HG03565 (cell line): ENCODE data around the gene GRM5.
A peak's percentile ranks its signal among the peaks of the same experiment; 100 is the strongest.
"Not testable (repeated sequence)": the region's sequence is repeated elsewhere in the genome, so short reads cannot be mapped to it uniquely, and the experiment has no call there.

Experiments used
- ATAC-seq: cut with Tn5 transposase; IDR thresholded peaks from one replicate; pipeline ENCODE4 v1.9.1; 2021; ENCODE audit warnings: mild to moderate bottlenecking, moderate library complexity; ENCODE audit not compliant: unreplicated experiment

GRM5 gene

DNA sequence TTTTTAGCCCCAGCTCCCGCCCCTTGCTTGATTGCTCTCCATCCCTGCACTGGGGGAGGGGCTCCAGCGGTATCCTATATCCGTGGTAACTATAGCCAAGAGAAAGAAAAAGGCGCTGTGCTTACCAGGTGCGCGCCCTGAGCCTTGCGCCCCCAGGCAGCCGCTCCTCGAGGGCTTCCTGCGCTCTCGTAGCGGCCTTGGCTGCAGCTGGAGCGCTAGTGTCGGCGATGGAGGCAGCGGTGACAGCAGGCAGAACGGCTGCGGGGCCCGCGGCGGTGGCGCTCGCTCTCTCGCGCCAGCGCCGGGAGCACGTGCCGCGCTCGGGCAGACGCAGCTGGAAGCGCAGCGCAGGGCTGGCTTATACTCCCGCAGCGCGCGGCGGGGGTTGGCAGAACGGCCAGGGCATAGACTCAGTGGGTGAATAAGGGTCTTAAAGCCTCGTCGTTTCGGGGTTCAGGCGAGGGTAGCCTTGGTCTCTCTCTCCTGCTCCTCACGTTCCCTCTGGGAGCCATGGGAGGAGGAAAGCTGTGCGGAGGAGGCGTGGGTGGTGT is at the start of gene GRM5:
Gene GRM5 (minus strand): TSS at position 332 of the 551 bp plus-strand sequence. CDS start 18,110 bp downstream, outside the sequence.
- ATAC-seq: not testable (repeated sequence)

DNA sequence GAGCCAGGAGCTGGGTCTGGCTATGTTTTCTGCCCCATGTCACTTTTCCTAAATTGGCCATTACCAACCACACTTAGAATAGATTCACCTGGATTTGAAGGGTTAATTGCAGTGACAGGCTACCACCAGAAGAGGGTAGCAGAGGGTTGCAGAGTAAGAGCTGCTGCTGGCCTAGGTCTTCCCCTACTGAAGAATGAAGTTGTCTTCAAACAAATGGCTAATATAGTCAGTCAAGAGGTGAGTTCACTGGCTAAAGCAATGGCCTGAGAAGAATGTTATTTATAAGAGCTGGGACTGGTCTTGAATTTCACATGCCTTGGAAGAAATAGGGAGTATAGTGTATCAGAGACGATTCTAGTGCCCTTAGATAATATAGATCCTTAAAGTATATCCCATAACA is 32.2 kb upstream of the GRM5 start:
- peak; percentile 90 for ATAC-seq

DNA sequence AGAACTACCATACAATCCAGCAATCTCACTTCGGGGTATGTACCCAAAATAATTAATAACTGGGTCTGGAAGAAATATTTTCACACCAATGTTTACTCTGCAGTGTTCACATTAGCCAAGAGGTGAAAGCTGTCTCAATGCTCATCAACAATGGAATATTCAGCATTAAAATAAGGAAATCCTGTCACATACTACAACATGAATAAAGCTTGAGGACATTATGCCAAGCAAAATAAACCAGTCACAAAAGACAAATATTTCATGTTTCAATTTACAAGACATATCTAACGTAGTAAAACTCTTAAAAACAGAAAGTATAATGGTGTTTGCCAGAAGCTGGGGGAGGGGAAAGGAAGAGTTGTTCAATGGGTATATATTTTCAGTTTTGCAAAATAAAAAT is 28.0 kb upstream of the GRM5 start:
- not testable (repeated sequence) for ATAC-seq

DNA sequence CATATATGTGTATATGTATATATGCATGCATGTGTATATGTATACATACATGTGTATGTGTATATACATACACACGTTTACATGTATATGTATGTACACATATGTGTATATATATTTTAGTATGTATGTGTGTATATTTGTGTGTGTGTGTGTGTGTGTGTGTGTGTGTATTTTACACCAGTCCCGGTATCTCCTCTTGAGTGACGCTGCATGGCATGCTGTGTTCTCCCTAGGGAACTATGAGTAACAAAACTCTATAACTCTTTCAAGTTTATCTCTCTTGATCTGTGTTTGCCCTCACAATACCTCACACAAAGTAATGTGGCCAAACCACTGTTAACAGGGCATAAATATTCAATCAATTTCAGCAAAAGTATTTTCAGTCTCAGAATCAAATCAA is 19.2 kb upstream of the GRM5 start:
- not testable (repeated sequence) for ATAC-seq

DNA sequence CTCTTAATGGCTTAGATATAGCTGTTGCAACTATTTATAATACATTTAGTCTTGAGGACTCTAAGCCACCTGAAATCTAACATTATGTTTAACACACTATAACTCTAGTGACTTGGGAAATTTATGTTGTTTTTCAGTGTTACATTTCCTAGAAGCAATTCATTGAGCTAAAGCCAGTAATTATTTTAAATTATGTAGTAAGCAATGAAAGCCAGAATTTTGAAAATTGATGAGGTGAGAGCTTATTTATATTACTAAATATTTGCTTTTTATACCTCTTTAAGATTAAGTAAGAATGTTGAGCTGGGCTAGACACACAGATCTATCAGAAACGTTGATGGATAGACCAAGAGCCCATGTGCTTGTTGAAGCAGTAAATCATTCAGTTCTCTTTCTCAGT is 5.1 kb upstream of the GRM5 start:
- not testable (repeated sequence) for ATAC-seq

DNA sequence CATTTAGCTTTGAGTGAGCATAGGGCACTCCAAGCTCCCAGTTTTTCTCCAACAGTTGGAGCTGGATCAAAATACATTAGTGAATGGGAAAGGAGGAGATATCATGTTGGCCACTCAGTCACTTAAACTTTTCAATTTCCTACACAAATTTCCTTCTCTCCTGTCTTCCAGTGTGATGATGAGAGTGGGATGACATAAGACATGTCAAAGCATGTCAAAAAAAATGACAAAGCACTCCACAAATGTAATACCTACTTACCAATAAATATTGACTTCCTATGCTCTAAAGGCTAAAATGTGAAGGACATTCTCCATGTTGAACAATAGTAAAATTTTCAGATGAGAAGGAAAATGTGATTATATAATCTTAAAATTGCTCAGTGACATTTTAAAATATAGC is 1.5 kb upstream of the GRM5 start:
- ATAC-seq: no peak

DNA sequence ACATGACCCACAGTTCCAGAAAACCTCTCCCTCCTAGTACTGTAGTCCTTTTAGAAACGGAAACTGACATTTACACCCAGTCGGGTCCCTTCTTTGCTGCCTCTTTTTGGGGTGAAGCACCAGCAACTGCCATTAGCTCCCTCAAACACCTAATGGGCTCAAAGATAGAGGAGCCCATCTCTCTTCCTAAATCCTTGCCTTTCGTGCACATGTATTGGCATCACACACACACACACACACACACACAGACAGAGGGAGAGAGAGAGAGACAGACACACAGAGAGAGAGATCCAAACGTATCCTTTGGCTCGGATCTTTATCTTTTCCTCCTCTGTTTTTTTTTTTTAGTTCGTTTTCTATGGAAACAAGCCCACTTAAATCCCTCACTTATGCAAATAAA is 716 bp downstream of the GRM5 start:
- no peak for ATAC-seq

DNA sequence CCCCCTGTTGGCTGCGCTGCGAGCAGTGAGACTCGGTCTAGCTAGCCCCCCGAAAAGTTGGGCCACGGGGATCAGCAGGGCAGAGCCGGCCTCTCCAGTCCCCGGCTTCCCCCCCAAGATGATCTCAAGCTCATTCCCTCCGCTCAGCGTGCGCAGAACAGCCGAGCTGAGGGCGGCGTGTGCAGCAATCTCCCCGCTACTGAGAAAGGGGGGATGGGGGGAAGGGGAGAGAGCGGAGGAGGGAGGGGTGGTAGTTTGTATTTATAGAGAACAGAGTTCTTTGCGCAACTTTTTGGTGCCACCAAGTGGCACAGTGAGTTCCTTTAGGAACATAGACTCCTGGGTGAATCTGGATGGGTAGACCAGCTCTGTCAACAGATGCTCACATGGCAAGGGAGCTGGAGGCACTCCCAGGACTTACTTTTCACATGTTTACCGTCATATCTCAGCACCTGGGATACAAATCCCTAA is 2.3 kb downstream of the GRM5 start:
- ATAC-seq: not testable (repeated sequence)

DNA sequence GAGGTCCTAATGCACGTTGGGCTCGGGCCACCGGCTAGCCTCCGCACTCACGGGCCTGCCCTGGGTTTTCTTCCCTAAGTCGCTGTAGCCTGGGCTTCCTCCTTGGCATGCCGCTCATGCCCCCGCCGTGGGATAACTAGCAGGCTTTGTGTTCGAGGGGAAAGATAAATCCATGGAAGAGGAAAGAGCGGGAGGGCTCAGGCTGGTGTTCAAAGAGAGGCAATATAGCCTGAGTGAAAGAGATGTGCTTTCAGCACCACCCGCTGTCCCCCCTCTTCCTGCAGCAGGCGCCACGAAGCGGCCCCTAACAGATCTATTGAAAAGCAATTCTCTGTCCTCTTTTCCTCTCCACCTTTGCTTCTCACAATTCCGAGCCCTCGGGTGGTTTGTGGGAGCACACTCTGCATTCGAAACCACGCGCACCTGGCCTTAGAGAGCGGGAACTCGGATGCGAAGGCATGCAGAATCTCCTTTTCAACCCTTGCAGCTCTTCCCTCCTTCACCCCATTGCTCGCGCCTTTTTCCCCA is 2.9 kb downstream of the GRM5 start:
- not testable (repeated sequence) for ATAC-seq

DNA sequence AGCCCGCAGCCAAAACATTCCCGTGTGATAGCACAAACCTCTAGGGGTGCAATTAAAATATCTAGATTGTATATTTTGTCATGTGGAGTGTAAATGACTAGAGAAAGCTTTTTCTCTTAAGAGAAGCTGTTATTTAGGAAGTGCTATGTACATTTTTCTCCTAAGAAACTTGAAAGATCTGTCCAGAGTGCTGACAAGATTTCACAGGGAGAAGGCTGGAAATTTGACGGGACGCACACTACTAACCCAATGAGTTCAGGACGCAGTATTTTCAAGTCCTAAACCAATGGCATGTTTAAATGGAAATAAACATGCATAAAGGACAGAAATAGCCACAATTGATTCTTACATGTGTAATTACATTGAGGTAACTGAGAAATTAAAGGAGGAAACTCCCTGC is 3.9 kb downstream of the GRM5 start:
- not testable (repeated sequence) for ATAC-seq

DNA sequence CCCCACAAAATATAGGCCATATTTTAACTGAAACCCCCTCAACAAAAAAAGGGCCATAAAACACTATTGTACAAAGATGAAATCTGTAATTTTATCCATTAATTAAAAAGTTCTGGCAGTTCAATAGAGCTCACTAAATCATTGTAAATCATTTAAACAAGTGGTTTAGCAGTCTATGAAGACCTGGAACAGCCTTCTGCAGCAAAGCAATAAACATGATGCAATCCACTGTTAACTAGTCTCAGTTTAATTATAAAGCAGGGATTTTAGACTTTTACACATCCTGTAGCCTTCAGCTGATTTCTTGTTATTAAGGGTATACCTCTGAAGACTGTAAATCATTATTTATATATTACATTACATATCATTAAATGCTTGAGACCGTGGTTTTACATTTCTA is 8.4 kb downstream of the GRM5 start:
- ATAC-seq: not testable (repeated sequence)

DNA sequence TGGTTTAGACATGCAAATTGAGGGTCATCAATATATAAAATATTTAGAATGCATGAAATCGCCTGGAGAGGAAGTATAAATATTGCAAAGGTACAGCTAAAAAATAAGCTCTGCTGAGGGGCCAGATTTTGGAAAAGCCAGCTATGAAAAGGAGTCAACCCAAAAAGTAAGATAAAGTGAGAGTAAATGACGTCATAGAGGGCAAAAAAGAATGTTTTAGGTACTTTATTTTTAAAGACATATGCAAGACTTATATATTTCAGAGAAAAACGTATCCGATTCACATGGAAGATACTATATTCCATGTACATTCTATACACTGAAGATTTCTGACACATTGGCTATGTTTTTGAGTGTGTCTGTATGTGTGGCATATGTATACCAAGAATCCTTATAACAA is 13.6 kb downstream of the GRM5 start:
- ATAC-seq: no peak

DNA sequence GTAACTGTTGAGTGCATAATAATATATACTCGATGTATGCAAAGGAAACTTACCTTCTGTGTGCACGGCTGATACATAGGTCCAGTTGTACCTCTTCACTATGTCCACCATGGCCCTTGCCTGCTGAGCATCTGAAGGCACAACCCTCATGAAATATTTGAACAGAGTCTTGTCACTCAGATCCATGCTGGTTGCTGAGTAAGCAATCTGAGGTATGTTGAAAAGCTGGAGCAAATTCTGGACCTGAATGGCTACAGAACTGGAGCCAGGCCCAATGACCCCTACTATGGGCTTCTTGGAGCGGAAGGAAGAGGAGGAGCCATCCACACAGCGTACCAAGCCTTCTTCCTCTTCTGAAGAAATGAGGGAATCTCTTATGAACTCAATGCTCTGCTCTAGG is 18.6 kb downstream of the GRM5 start:
- not testable (repeated sequence) for ATAC-seq

DNA sequence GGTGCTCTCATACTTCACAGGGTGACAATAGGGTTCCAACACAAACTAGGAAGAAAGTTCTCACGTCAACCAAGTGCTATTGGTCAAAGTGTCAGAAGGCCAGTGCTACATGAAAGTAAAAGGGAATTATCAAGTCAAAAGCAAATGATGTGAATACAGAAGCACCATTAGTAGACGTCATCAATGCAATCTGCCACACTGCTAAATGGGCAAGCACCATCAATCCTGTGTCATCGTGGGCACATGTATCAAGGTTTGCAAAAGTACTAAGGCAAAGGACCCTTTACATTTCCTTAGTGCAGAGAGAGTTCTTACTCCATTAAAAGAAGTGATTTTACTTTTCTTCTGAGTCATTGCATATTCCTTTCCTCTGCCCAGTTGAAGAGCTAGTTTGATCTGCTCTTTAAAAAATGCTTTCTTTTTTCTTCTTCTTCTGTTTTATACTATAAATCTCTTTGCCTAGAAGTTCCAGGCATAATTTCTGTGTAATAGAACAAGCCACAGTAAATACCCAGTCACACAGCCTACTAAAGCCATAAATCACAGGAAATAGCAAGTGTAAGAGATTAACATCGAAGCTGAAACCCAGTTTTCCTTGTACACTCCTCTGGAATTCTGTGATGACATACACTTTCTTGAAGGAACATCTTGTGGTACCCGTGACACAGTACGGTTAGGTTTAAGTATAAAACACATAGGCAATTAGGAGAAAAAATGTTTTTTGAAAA is 21.8 kb downstream of the GRM5 start:
- not testable (repeated sequence) for ATAC-seq

DNA sequence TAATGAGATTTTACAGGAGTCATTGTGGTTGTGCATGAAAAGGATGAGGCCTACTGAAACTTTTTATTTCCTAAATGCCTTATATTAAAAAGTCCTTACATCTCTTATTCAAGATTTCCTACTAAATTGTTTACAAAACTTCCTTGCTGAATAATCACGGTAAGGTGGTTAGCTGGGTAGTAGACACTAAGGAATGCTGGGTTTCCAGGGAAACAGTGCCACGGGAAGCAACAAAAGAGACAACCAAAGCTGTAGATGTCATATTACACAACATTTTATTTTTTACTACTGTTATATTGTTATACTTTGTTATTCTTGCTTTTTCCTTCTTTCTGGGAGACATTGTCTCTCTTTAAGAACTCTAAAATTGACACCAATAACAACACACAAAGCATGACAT is 36.1 kb downstream of the GRM5 start:
- not testable (repeated sequence) for ATAC-seq

DNA sequence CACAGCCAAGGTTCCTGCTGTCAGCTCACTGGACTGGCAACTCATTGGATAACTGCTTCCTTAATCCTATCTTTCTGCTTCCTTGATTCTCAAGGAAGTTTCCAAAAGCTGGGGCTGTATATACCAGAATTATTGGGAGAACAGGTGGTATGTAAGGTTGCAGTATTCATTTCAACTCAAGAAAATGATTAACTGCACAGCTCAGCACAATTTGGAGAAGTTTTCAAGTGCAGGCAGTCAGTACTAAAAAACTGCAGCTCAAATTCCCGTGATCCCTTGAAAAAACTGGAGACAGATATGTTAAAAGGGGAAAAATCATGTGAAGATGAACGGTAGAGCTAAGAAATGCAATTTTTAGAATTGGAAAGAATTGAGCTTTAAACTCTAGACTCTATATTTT is 44.4 kb downstream of the GRM5 start:
- ATAC-seq: no peak

DNA sequence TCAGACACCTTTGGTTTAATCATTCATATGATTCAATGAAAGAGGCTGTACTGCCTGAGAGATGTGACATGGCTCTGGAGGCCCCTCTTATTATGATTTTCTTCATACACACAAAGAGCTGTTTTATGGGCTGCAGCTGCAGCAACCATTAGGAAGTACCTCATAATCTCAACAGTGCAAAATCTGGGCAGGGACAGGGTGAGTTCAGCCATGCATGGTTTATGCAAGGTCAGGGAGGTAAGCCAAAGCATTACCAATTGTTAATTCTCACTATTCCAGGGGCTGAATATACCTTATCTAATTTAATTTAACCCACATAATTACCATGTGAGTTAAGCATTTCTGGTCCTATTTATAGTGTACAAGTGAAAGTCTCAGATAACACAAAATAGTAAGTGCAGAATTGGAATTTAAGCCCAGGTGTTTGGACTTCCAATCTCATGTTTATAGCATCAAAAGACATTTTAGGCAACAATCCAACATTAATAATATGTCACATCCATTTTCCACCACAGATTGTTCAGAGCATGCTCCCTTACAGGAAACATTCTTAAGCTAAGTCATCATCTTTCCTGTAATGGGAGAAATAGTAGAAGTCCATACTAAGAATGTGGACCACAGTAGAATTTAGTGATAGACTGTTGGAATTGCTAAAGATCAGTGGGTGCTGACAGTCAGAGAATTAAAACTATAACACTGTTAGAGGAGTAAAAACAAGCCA is 45.8 kb downstream of the GRM5 start:
- ATAC-seq: not testable (repeated sequence)

DNA sequence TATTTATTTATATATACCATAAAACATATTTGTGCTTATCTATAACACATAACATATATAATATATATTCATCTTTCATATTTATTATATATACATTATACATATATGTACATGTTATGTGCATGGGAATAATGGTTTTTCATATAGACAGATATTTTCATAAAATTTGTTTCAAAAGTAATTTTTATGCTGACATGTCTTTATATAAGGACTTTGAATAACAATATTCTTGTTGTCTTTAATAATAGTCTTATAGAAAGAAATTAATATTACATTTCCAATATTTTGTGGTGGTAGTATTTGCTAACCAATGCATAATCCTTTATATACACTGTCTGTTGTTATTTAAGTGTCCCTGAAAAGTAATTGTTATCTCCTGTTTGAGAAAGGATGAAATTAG is 49.6 kb downstream of the GRM5 start:
- no peak for ATAC-seq

DNA sequence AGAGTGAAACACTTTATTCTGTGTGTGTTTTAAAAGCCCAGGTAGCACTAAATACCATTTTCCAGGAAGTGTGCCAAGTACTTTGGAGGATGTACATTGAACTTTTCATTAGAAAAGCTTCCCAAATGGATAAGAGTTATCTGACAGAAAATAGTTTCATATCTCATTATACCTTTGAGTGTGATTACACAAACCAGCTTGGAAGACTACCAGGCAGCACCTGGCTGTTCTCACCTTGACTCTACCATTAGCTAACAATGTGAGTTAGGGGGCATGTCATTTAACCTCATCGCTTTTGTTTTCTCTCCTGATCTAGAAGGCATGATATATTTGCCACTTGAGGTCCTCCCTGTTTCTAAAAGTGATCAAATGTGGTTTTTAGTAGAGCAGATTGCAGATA is 50.2 kb downstream of the GRM5 start:
- ATAC-seq: no peak

DNA sequence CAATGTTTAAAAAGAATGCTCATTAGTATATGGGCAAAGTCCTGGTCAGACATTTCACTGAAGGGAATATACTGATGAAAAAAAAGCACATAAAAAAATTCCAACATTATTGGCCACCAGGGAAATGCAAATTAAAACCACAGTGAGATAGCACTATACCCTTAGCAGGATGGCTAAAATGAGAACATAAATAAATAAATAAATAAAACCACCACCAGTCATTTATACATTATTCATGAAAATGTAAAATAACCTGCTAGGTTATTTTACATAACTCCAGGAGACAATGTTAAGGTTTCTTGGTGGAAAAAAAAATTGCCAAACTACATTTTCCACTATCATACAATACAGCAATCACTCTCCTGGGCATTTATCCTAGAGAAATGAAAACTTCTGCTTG is 64.9 kb downstream of the GRM5 start:
- not testable (repeated sequence) for ATAC-seq

DNA sequence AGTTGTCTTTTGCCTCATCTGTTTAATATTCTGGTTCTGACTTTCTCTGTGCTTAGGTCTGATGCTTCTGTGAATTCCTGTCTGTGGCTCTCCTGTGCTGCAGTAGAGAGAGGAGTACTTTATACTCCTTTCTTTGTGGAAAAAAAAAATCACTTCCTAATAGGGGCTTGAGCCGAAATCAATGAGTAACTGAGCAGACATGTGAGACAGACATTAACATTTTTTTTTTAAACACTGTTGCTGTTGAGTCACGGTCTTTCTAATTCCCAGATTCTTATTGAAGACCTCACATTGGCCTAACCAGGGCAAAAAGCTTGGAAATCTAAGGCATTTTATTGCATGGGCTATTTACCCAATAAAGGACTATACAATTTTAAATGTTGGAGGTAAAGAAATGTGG is 86.1 kb downstream of the GRM5 start:
- ATAC-seq: no peak

DNA sequence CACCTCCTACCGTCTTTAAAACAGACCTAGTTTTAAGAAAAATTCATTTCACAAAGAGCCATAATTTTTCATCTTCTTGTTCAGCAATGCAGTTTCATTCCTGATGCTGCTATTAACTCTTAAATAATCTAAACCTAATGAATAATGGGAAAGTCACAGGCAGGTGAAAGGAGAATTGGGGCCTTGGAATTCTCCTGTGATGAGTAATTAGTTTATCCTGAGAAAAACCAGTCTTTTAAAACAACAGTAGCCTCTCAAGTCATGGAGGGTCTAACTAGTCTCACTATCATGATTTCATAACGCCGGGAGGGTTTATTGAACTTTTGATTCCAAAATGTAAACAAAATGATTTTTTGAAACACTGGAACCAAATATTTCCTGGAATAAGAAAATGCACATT is 86.8 kb downstream of the GRM5 start:
- ATAC-seq: not testable (repeated sequence)
